ENCODE measurements around the gene TMEM181.

DNA sequence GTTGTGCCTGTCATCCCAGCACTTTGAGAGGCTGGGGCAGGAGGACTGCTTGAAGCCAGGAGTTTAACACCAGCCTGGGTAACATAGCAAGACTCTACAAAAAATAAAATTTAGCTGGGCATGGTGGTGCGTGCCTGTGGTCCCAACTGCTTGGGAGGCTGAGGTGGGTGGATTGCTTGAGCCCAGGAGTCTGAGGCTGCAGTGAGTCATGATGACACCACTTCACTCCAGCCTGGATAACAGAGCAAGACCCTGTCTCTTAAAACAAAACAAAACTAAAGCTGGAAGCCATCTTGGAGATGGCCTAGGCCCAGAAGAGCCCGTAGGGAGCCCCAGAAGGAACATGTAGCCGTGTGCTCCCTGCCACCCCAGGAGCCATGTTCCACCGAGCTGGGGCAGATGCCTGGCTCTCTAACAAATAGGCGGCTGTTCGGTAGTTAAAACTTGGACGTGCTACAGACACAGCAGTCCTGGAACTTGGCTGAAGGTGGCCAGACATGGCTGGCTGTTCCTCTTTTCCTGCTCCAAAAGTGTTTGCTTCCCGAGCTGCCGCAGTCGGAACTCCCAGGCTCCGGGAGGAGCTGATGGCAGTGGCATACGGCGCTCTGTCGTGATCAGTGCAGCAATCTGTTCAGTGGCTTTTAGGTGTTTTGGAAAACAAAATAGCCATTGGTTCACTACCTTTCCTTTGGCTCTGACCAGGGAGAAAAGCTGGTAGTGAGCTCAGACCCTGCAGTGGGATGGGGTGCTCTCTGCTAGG lies 47.7 kb downstream of the TMEM181 start:
- TF ChIP-seq CTCF (IDR thresholded peaks at IDR 0.05) (no peak), POLR2AphosphoS5 (IDR thresholded peaks at IDR 0.05) (no peak)

Data from esophagus muscularis mucosa (tissue), 3 donors.